Natural killer cell (primary cell): ENCODE results near the gene CAPN8. TPM values are rescaled to one million over a fixed set of nuclear protein-coding genes. Genes with fewer than 3 reads are reported as not detected.

ENCODE experiments used
- ATAC-seq, 3 donors: fragments of 150-1000 bp in 2 of 3; fragments of 200-7000 bp in 1 of 3; cut with Tn5 transposase; 1 replicate in 1 of 3; 2 replicates in 2 of 3; pipeline ENCODE4 v1.10.0; 2021; ENCODE audit warnings: mild to moderate bottlenecking in 2 of 3, moderate library complexity in 2 of 3
- DNase-seq, 2 donors: peaks; one replicate each; pipeline versions ENCODE4 v3.0.0 to v3.0.0-alpha.2; 2013 to 2021; ENCODE audit warnings: mixed read lengths in 1 of 2
- H3K27ac ChIP-seq: one replicate; pipeline ENCODE4 v1.5.1; 2013; ENCODE audit warnings: mild to moderate bottlenecking, low read length
- H3K27me3 ChIP-seq: one replicate; pipeline ENCODE4 v1.6.1; 2013; ENCODE audit warnings: low read length; ENCODE audit not compliant: control insufficient read depth, insufficient read depth
- H3K36me3 ChIP-seq: one replicate; pipeline ENCODE4 v1.6.1; 2013; ENCODE audit warnings: low read length; ENCODE audit not compliant: control insufficient read depth, insufficient read depth
- H3K4me1 ChIP-seq: one replicate; pipeline ENCODE4 v1.6.1; 2013; ENCODE audit warnings: low read length; ENCODE audit not compliant: control insufficient read depth, insufficient read depth
- H3K4me3 ChIP-seq: one replicate; pipeline ENCODE4 v1.5.1; 2013; ENCODE audit warnings: low read length
- H3K9me3 ChIP-seq: one replicate; pipeline ENCODE4 v1.6.1; 2013; ENCODE audit warnings: low read length; ENCODE audit not compliant: control insufficient read depth, insufficient read depth
- H3K27ac Mint-ChIP-seq, 2 donors: one replicate each; pipeline ENCODE4 v1.8.0; 2022; ENCODE audit warnings: mild to moderate bottlenecking in 2 of 2, mixed read lengths in 2 of 2, moderate library complexity in 1 of 2
- H3K27me3 Mint-ChIP-seq, 2 donors: one replicate each; pipeline ENCODE4 v1.8.0; 2022; ENCODE audit warnings: low read depth in 2 of 2, mixed read lengths in 2 of 2
- H3K36me3 Mint-ChIP-seq: one replicate; pipeline ENCODE4 v1.8.0; 2022; ENCODE audit warnings: mixed read lengths
- H3K4me1 Mint-ChIP-seq, 2 donors: one replicate each; pipeline ENCODE4 v1.8.0; 2022; ENCODE audit warnings: mixed read lengths in 2 of 2
- H3K4me3 Mint-ChIP-seq: one replicate; pipeline ENCODE4 v1.8.0; 2022; ENCODE audit warnings: mild to moderate bottlenecking, moderate library complexity, mixed read lengths
- H3K9me3 Mint-ChIP-seq, 2 donors: one replicate each; pipeline ENCODE4 v1.8.0; 2022; ENCODE audit warnings: mixed read lengths in 2 of 2
- CTCF ChIP-seq: fragments of 200-600 bp; IDR thresholded peaks from one replicate; pipeline ENCODE4 v1.8.0; 2022; ENCODE audit warnings: antibody characterized with exemption
- WGBS: methylation state at CpG from one replicate; pipeline ENCODE4 v1.1.7; 2013; ENCODE audit warnings: missing lambda C conversion rate; ENCODE audit not compliant: insufficient coverage; 5-methylcytosine and 5-hydroxymethylcytosine counted together
- intact Hi-C: fragments of 100-400 bp; cut with micrococcal nuclease; formaldehyde crosslinking; loops from one replicate; pipeline ENCODE4 v1.14.2; 2022
- total RNA-seq, 4 donors: library from RNA; stranded (reverse); fragments of 120-200 nt in 1 of 4; gene quantifications; one replicate each; pipeline versions ENCODE4 v1.2.3 to v1.2.4, GENCODE V29; 2013 to 2022

The CAPN8 gene
- total RNA-seq, 3 donors from 2014 or later (not counting 1 experiment from before 2014, with no cell fraction given), result 0.18 to 6.7 (median 0.84) TPM

DNA sequence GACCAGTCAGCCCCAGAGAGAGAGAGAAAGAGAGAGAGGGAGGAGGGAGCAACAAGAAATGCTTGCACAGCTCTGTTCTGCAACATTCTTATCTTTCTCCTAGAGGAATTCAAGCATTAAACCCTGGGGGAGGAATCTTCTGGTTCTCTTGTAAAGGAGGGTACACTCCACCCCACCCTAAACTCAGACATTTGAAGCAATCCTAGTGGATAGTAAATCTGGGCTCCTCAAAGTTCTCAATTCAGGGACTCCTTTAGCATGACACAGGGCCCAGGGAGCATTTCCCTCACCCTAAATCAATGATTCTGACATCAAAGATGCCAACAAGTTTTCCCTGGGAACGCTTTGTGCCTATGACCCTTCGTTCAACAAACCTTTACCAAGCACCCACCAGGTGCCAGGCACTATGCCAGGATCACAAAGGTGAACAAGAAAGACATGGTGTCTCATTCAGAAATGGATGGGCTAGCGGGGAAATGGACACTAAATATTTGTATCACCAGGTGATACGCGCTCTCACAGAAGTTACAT is 35.0 kb upstream of the CAPN8 start:
- Histone ChIP-seq H3K36me3 (no peaks in the 10 kb centered on the region), H3K9me3 (no peaks in the 10 kb centered on the region), H3K4me1 (peaks cover 4% of the 10 kb centered on the region), H3K4me3 (no peak overlapping the region), H3K27me3 (no peaks in the 10 kb centered on the region), H3K27ac (no peak overlapping the region)
- TF ChIP-seq CTCF, result no peak
- Mint-ChIP-seq H3K27me3 (no peaks in the 10 kb centered on the region), H3K4me3 (no peak overlapping the region), H3K4me1 (peaks cover 16 to 21% of the 10 kb centered on the region in 2 donors), H3K9me3 (no peaks in the 10 kb centered on the region), H3K36me3 (no peaks in the 10 kb centered on the region), H3K27ac (no peak overlapping the region)
- WGBS, result 96% methylated on average over 5 of the region's 5 CpGs
- intact Hi-C loops, result no loop called here
- ATAC-seq (no peak), DNase-seq (no peak)

DNA sequence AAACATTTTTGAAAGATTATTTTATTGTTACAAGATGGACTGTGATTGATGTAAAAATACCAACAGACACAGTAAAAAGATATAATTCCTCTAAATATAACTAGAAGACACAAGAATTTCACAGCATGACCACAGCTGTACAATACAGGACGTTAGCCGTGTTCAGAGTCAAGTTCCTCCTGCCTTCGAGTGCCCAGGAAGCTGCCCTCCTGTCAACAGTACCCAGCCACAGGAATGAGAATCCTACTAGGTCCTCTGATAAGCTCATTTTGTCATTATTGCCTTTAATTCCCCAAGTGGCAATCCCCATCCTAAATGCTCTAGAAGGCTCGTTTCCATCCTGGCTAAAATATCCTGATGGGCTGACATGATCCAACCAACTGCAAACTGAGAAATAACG is 30.4 kb upstream of the CAPN8 start:
- Histone ChIP-seq H3K9me3 (no peaks in the 10 kb centered on the region), H3K4me1 (peaks cover 4% of the 10 kb centered on the region), H3K27me3 (no peaks in the 10 kb centered on the region), H3K36me3 (no peaks in the 10 kb centered on the region), H3K4me3 (no peak overlapping the region), H3K27ac (no peak overlapping the region)
- no peak for DNase-seq
- Mint-ChIP-seq H3K36me3 (no peaks in the 10 kb centered on the region), H3K9me3 (no peaks in the 10 kb centered on the region), H3K4me3 (no peak overlapping the region), H3K27ac (no peak overlapping the region), H3K27me3 (no peaks in the 10 kb centered on the region), H3K4me1 (peaks cover 5 to 10% of the 10 kb centered on the region in 2 donors)
- ATAC-seq, result no peak
- intact Hi-C loops, result no loop called here
- 38% methylated on average over 5 of the region's 5 CpGs for WGBS
- TF ChIP-seq CTCF, result no peak

DNA sequence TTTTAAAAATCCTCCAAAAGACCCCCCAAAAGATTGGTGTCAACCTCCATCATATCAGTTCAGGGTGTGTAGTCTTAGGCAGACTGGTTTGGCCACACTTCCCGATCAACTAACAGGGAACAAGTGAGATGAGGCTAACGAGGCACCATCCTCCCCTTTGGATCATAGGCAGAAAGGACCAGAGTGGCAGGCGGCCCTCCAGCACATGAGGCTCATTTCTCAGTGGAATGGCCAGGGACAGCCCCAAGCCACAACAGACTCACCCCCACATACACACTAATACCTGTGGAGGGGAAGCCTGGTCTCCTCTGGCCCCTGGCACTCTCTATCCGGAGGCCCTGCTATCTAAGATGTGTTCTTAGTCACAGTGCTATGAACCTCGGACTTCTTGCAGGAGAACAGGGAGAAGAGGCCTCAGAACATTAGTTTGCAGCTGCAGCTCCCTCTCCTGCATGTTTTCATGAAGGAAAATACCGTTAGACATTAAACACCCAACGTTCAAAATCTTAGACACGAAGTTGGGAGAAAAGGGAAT is 29.6 kb upstream of the CAPN8 start:
- ATAC-seq (no peak), DNase-seq (no peak)
- Histone ChIP-seq H3K4me3 (no peak overlapping the region), H3K9me3 (no peaks in the 10 kb centered on the region), H3K36me3 (no peaks in the 10 kb centered on the region), H3K27me3 (no peaks in the 10 kb centered on the region), H3K4me1 (peaks cover 4% of the 10 kb centered on the region), H3K27ac (no peak overlapping the region)
- Mint-ChIP-seq H3K9me3 (no peaks in the 10 kb centered on the region), H3K4me3 (no peak overlapping the region), H3K4me1 (peaks cover 5 to 10% of the 10 kb centered on the region in 2 donors), H3K27ac (no peak overlapping the region), H3K36me3 (no peaks in the 10 kb centered on the region), H3K27me3 (no peaks in the 10 kb centered on the region)
- intact Hi-C loops, result no loop called here
- no peak for TF ChIP-seq CTCF
- 90% methylated on average over 7 of the region's 8 CpGs for WGBS

DNA sequence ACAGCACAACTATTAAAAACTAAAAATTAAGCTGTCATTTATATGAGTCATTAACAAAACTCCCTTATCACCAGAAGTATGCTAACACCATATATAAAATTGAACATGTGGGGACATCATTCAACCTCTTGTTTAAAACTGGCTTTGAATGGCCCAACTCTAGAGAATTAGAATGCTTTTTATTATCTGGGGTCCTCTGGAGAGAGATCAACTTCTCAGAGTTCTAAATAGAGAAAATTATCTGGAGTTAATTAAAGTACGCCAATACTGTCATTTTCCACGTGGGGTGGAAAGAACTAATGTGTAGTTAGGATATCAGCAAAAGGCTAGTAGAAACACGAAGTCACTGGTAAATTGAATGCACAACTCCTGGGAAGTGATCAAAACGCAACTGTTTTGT is 25.6 kb upstream of the CAPN8 start:
- Mint-ChIP-seq H3K27me3 (peaks cover 0 to 2% of the 10 kb centered on the region in 2 donors), H3K4me3 (no peak overlapping the region), H3K9me3 (no peaks in the 10 kb centered on the region), H3K27ac (no peak overlapping the region), H3K36me3 (no peaks in the 10 kb centered on the region), H3K4me1 (no peaks in the 10 kb centered on the region)
- no peak for ATAC-seq
- intact Hi-C loops, result no loop called here
- Histone ChIP-seq H3K36me3 (no peaks in the 10 kb centered on the region), H3K4me1 (no peaks in the 10 kb centered on the region), H3K4me3 (no peak overlapping the region), H3K9me3 (no peaks in the 10 kb centered on the region), H3K27ac (no peak overlapping the region), H3K27me3 (no peaks in the 10 kb centered on the region)
- TF ChIP-seq CTCF, result no peak
- no peak for DNase-seq
- WGBS, result 85% methylated on average over 3 of the region's 4 CpGs
